Activated CD4-positive, alpha-beta T cell treated with anti-CD3 and anti-CD28 coated beads for 36 hours (primary cell): ENCODE measurements around the gene STIM1. TPM values are rescaled to one million over a fixed set of nuclear protein-coding genes. Genes with fewer than 3 reads are reported as not detected.

Experiments
- ATAC-seq: fragments of 200-7000 bp; cut with Tn5 transposase; one replicate; pipeline ENCODE4 v1.10.0; 2021; ENCODE audit warnings: mild to moderate bottlenecking, moderate library complexity
- CTCF ChIA-PET: fragments of 350-600 bp; sonication (Branson Sonifier 250); formaldehyde crosslinking; loops from one replicate; lab custom pipeline; 2021; ENCODE audit warnings: antibody characterized with exemption; lab: Charles Lee
- POLR2A ChIA-PET: fragments of 350-600 bp; sonication (Branson Sonifier 250); formaldehyde crosslinking; loops from one replicate; lab custom pipeline; 2021; ENCODE audit warnings: antibody characterized with exemption, inconsistent platforms; lab: Charles Lee
- DNase-seq: peaks from one replicate; pipeline ENCODE4 v3.0.0-alpha.2; 2020
- H3K27ac Mint-ChIP-seq: one replicate; pipeline ENCODE4 v1.8.0; 2021; ENCODE audit warnings: mixed read lengths
- H3K27me3 Mint-ChIP-seq: one replicate; pipeline ENCODE4 v1.8.0; 2021; ENCODE audit warnings: mixed read lengths
- H3K36me3 Mint-ChIP-seq: one replicate; pipeline ENCODE4 v1.8.0; 2021; ENCODE audit warnings: low read depth, mixed read lengths
- H3K4me1 Mint-ChIP-seq: one replicate; pipeline ENCODE4 v1.8.0; 2021; ENCODE audit warnings: mixed read lengths
- H3K4me3 Mint-ChIP-seq: one replicate; pipeline ENCODE4 v1.8.0; 2021; ENCODE audit warnings: mild to moderate bottlenecking, moderate library complexity, mixed read lengths
- H3K9me3 Mint-ChIP-seq: one replicate; pipeline ENCODE4 v1.8.0; 2021; ENCODE audit warnings: low read depth, mixed read lengths
- intact Hi-C, 2 experiments: fragments of 100-400 bp; cut with DNase I in 1 of 2; cut with micrococcal nuclease in 1 of 2; formaldehyde crosslinking; loops; one replicate each; pipeline versions ENCODE4 v1.14.2 to v1.15.1; 2022 to 2024; cut with DNase I, micrococcal nuclease
- total RNA-seq, 2 experiments: library from RNA; stranded (reverse); gene quantifications; one replicate each; pipeline ENCODE4 v1.2.3, GENCODE V29; 2021

The STIM1 gene
- total RNA-seq, 2 experiments from 2014 or later: 60.0 to 62.6 TPM

- no peak for ATAC-seq
- peaks cover 69% of the 10 kb centered on the region for H3K4me1 Mint-ChIP-seq
- H3K4me3 Mint-ChIP-seq: no peak overlapping the region
- no peaks in the 10 kb centered on the region for H3K27me3 Mint-ChIP-seq
- DNase-seq: no peak
- ChIA-PET CTCF (interaction anchor here (0.9 to 3.1 kb wide), 4 partner anchors 9 to 242 kb away, joined by 4 to 15 read pairs (median 6); no protein-coding TSS in a partner anchor), POLR2A (no interaction called here)
- H3K36me3 Mint-ChIP-seq: peaks cover 80% of the 10 kb centered on the region
- intact Hi-C loops: no loop called here
- H3K9me3 Mint-ChIP-seq: no peaks in the 10 kb centered on the region
- peak overlapping the region; percentile 79 for H3K27ac Mint-ChIP-seq
Measured at GRCh38 chr11:3830088-3830487, 25.4 kb upstream of the STIM1 start.

- no peak for DNase-seq
- intact Hi-C loops: loop anchor here in 1 of 2 experiments (1.0 kb wide), 1 partner anchor 11 kb away; no protein-coding TSS in a partner anchor
- Mint-ChIP-seq H3K27me3 (no peaks in the 10 kb centered on the region), H3K27ac (peak overlapping the region; percentile 90), H3K36me3 (peaks cover 82% of the 10 kb centered on the region), H3K4me1 (peaks cover 73% of the 10 kb centered on the region), H3K9me3 (no peaks in the 10 kb centered on the region), H3K4me3 (no peak overlapping the region)
- no peak for ATAC-seq
- ChIA-PET POLR2A (interaction anchor here (1.5 to 1.8 kb wide), 2 partner anchors 10 to 11 kb away, joined by 4 to 5 read pairs; partner anchors contain the start of gene RHOG), CTCF (interaction anchor here (0.6 to 3.1 kb wide), 6 partner anchors 9 to 242 kb away, joined by 3 to 15 read pairs (median 4); no protein-coding TSS in a partner anchor)
Measured at GRCh38 chr11:3830730-3831129, 24.7 kb upstream of the STIM1 start.

GRCh38 chr11:3831378-3832239 lies 23.9 kb upstream of the STIM1 start:
- Mint-ChIP-seq H3K36me3 (peaks cover 80% of the 10 kb centered on the region), H3K27ac (peak overlapping the region; percentile 90), H3K4me3 (peak overlapping the region; percentile 13), H3K27me3 (no peaks in the 10 kb centered on the region), H3K4me1 (peaks cover 75% of the 10 kb centered on the region), H3K9me3 (no peaks in the 10 kb centered on the region)
- DNase-seq (peak; percentile 50), ATAC-seq (peak; percentile 67)
- ChIA-PET POLR2A (interaction anchor here (0.7 to 1.8 kb wide), 3 partner anchors 9 to 33 kb away, joined by 4 to 5 read pairs (median 4); partner anchors contain the start of gene RHOG), CTCF (interaction anchor here (0.7 to 3.1 kb wide), 8 partner anchors 10 to 241 kb away, joined by 3 to 15 read pairs (median 4); partner anchors contain the start of genes RHOG and STIM1)
- intact Hi-C loops: loop anchor here in 1 of 2 experiments (1.0 kb wide), 1 partner anchor 10 kb away; no protein-coding TSS in a partner anchor

- ChIA-PET POLR2A (no interaction called here), CTCF (interaction anchor here (1.0 to 2.7 kb wide), 4 partner anchors 8 to 240 kb away, joined by 3 to 10 read pairs (median 5); partner anchors contain the start of gene RHOG)
- Mint-ChIP-seq H3K4me1 (peaks cover 79% of the 10 kb centered on the region), H3K27me3 (no peaks in the 10 kb centered on the region), H3K9me3 (no peaks in the 10 kb centered on the region), H3K36me3 (peaks cover 78% of the 10 kb centered on the region), H3K4me3 (peak overlapping the region; percentile 30), H3K27ac (peak overlapping the region; percentile 90)
- no peak for ATAC-seq
- intact Hi-C loops: no loop called here
- DNase-seq: no peak
Measured at GRCh38 chr11:3832816-3833215, 22.6 kb upstream of the STIM1 start.

GRCh38 chr11:3833449-3833848 lies 22.0 kb upstream of the STIM1 start:
- intact Hi-C loops: no loop called here
- Mint-ChIP-seq H3K4me1 (peaks cover 82% of the 10 kb centered on the region), H3K9me3 (no peaks in the 10 kb centered on the region), H3K4me3 (peak overlapping the region; percentile 30), H3K27ac (peak overlapping the region; percentile 92), H3K36me3 (peaks cover 78% of the 10 kb centered on the region), H3K27me3 (no peaks in the 10 kb centered on the region)
- ChIA-PET CTCF (interaction anchor here (0.6 to 2.7 kb wide), 6 partner anchors 8 to 239 kb away, joined by 4 to 10 read pairs (median 4); partner anchors contain the start of gene RHOG), POLR2A (no interaction called here)
- DNase-seq: no peak
- ATAC-seq: no peak

- H3K36me3 Mint-ChIP-seq: peaks cover 86% of the 10 kb centered on the region
- H3K4me1 Mint-ChIP-seq: peaks cover 87% of the 10 kb centered on the region
- intact Hi-C loops: no loop called here
- CTCF ChIA-PET: interaction anchor here (0.6 to 1.5 kb wide), 4 partner anchors 15 to 238 kb away, joined by 3 to 5 read pairs (median 4); no protein-coding TSS in a partner anchor
- ATAC-seq (no peak), DNase-seq (no peak)
- peak overlapping the region; percentile 93 for H3K4me3 Mint-ChIP-seq
- peak overlapping the region; percentile 92 for H3K27ac Mint-ChIP-seq
- POLR2A ChIA-PET: no interaction called here
- no peaks in the 10 kb centered on the region for H3K27me3 Mint-ChIP-seq
- H3K9me3 Mint-ChIP-seq: no peaks in the 10 kb centered on the region
Measured at GRCh38 chr11:3834349-3834663, 21.2 kb upstream of the STIM1 start.

GRCh38 chr11:3834664-3835461 lies 20.6 kb upstream of the STIM1 start:
- CTCF ChIA-PET: interaction anchor here (0.6 to 4.5 kb wide), 9 partner anchors 9 to 238 kb away, joined by 3 to 34 read pairs (median 7); partner anchors contain the start of gene STIM1
- ATAC-seq (no peak), DNase-seq (peak; percentile 32)
- Mint-ChIP-seq H3K27ac (peak overlapping the region; percentile 92), H3K4me1 (peaks cover 87% of the 10 kb centered on the region), H3K9me3 (no peaks in the 10 kb centered on the region), H3K4me3 (peak overlapping the region; percentile 93), H3K36me3 (peaks cover 86% of the 10 kb centered on the region), H3K27me3 (no peaks in the 10 kb centered on the region)
- intact Hi-C loops: no loop called here
- POLR2A ChIA-PET: interaction anchor here (0.9 kb wide), 1 partner anchor 10 kb away, joined by 4 read pairs; no protein-coding TSS in a partner anchor

GRCh38 chr11:3835751-3836150 lies 19.7 kb upstream of the STIM1 start:
- no peaks in the 10 kb centered on the region for H3K27me3 Mint-ChIP-seq
- ChIA-PET POLR2A (interaction anchor here (0.9 kb wide), 1 partner anchor 11 kb away, joined by 4 read pairs; no protein-coding TSS in a partner anchor), CTCF (interaction anchor here (0.6 to 4.5 kb wide), 7 partner anchors 10 to 237 kb away, joined by 3 to 34 read pairs (median 10); partner anchors contain the start of gene STIM1)
- no peaks in the 10 kb centered on the region for H3K9me3 Mint-ChIP-seq
- H3K27ac Mint-ChIP-seq: peak overlapping the region; percentile 92
- no peak for ATAC-seq
- intact Hi-C loops: no loop called here
- peaks cover 80% of the 10 kb centered on the region for H3K4me1 Mint-ChIP-seq
- peak overlapping the region; percentile 93 for H3K4me3 Mint-ChIP-seq
- peaks cover 82% of the 10 kb centered on the region for H3K36me3 Mint-ChIP-seq
- no peak for DNase-seq

- DNase-seq (peak; percentile 73), ATAC-seq (no peak)
- ChIA-PET POLR2A (interaction anchor here (0.6 to 1.4 kb wide), 4 partner anchors 18 to 52 kb away, joined by 3 to 6 read pairs (median 3); partner anchors contain the start of gene PGAP2), CTCF (interaction anchor here (1.3 to 10.4 kb wide), 4 partner anchors 16 to 236 kb away, joined by 3 to 218 read pairs (median 22); partner anchors contain the start of gene STIM1)
- Mint-ChIP-seq H3K4me3 (peak overlapping the region; percentile 93), H3K9me3 (no peaks in the 10 kb centered on the region), H3K27ac (peak overlapping the region; percentile 97), H3K36me3 (peaks cover 71% of the 10 kb centered on the region), H3K4me1 (peaks cover 71% of the 10 kb centered on the region), H3K27me3 (no peaks in the 10 kb centered on the region)
- intact Hi-C loops: no loop called here
Measured at GRCh38 chr11:3836903-3837302, 18.6 kb upstream of the STIM1 start.

GRCh38 chr11:3837793-3838192 lies 17.7 kb upstream of the STIM1 start:
- Mint-ChIP-seq H3K27me3 (no peaks in the 10 kb centered on the region), H3K4me3 (peak overlapping the region; percentile 93), H3K9me3 (no peaks in the 10 kb centered on the region), H3K4me1 (peaks cover 68% of the 10 kb centered on the region), H3K36me3 (peaks cover 67% of the 10 kb centered on the region), H3K27ac (peak overlapping the region; percentile 97)
- DNase-seq (no peak), ATAC-seq (no peak)
- ChIA-PET POLR2A (interaction anchor here (0.6 to 1.4 kb wide), 5 partner anchors 12 to 253 kb away, joined by 3 read pairs; partner anchors contain the start of gene PGAP2), CTCF (interaction anchor here (0.8 to 10.4 kb wide), 6 partner anchors 15 to 235 kb away, joined by 3 to 218 read pairs (median 6); partner anchors contain the start of genes PGAP2 and STIM1)
- intact Hi-C loops: loop anchor here in 1 of 2 experiments (2.0 kb wide), 1 partner anchor 13 kb away; no protein-coding TSS in a partner anchor
